ENCODE data around the gene VAMP2. TPM values are rescaled to one million over a fixed set of nuclear protein-coding genes. Genes with fewer than 3 reads are reported as not detected.

Gene VAMP2
- total and polyA plus RNA-seq, 10 of the 15 experiments (the other 5 are each of a cell fraction or from before 2014, with no cell fraction given): 3.0 to 35.2 (median 25.0) TPM

DNA sequence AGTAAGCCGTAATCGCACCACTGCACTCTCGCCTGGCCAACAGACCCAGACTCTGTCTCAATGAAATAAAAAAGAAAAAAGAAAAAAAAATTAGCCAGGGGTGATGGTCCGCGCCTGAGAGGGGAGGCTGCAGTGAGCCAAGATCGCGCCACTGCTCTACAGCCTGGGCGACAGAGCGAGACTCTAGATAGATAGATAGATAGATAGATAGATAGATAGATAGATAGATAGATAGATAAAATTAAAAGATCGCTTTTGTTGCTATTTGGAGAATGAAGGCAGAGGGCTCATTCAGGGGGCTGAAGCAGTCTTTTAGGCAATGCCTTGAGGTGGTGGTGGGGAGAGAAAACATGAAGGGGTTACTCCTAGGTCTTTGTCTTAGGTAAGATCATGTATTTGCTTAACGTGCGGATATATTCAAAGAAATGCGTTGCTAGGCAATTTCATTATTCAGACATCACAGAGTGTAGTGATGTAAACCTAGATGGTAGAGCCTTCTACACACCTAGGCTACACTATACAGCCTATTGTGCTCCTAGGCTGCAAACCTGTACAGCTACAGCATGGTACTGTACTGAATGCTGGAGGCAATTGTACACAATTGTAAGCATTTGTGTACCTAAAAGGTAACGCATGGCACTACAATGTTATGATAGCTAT, 34.5 kb downstream of the VAMP2 start:
- Histone ChIP-seq H3K4me3 (no peak overlapping the region), H3K27ac (ENCODE audit: control insufficient read depth, insufficient read depth) (no peak overlapping the region), H3K4me1 (ENCODE audit: control insufficient read depth, insufficient read depth, low read length) (peaks cover 24% of the 10 kb centered on the region), H3K27me3 (replicated peaks in 1 of 2; ENCODE audit: control insufficient read depth in 2 of 2, insufficient read depth in 2 of 2, low read length in 1 of 2) (peaks cover 2 to 5% of the 10 kb centered on the region in 2 experiments), H3K9ac (ENCODE audit: control insufficient read depth, insufficient read depth, low read length) (no peak overlapping the region), H4K20me1 (ENCODE audit: control insufficient read depth, insufficient read depth) (no peaks in the 10 kb centered on the region), H2AFZ (ENCODE audit: control insufficient read depth, low read depth, low read length) (no peak overlapping the region), H3K9me3 (replicated peaks; ENCODE audit: control insufficient read depth, insufficient read depth, low read length) (no peaks in the 10 kb centered on the region), H3K36me3 (ENCODE audit: control insufficient read depth in 2 of 2, insufficient read depth in 2 of 2, low read length in 1 of 2) (no peaks in the 10 kb centered on the region), H3K4me2 (ENCODE audit: control insufficient read depth, insufficient read depth) (no peak overlapping the region), H3K79me2 (ENCODE audit: control insufficient read depth, insufficient read depth, low read length) (no peaks in the 10 kb centered on the region)
- no peak for DNase-seq (ENCODE audit: low read depth, low spot score)
- no TSS peak for BruUV-seq (replicated peaks)
- RAD21 ChIA-PET (ENCODE audit: unreplicated experiment): no interaction called here
- no peak for FAIRE-seq
- SMC1A ChIA-PET (ENCODE audit: uncharacterized antibody, unreplicated experiment): interaction anchor here (2.5 kb wide), 1 partner anchor 10 kb away, joined by 26 read pairs; no protein-coding TSS in a partner anchor
- in situ Hi-C loops (cut with MboI) (loop anchor here (5.0 kb wide), 1 partner anchor 94 kb away; no protein-coding TSS in a partner anchor), intact Hi-C loops (cut with micrococcal nuclease; ENCODE audit: unreplicated experiment) (no loop called here)
- ATAC-seq: no peak
- CTCF ChIA-PET: interaction anchor here (1.1 to 1.5 kb wide), 2 partner anchors 10 to 68 kb away, joined by 3 to 6 read pairs; no protein-coding TSS in a partner anchor
- 91% methylated on average over 14 of the region's 14 CpGs for WGBS (ENCODE audit: insufficient coverage, insufficient replicate concordance, low lambda C conversion rate, missing lambda C conversion rate)
- POLR2A ChIA-PET: interaction anchor here (0.6 to 2.4 kb wide), 2 partner anchors 29 to 291 kb away, joined by 3 to 14 read pairs; no protein-coding TSS in a partner anchor
- no peak for TF ChIP-seq YY1 (IDR thresholded peaks at IDR 0.05; ENCODE audit: low read depth, low read length)
- no peak for TF ChIP-seq ASH2L (IDR thresholded peaks at IDR 0.05; ENCODE audit: borderline replicate concordance, low read depth)
- TF ChIP-seq SMC3 (IDR thresholded peaks at IDR 0.05; ENCODE audit: borderline replicate concordance, low read length): no peak
- TF ChIP-seq POU2F2 (IDR thresholded peaks at IDR 0.05; ENCODE audit: borderline replicate concordance, low read depth, low read length): no peak
- no peak for TF ChIP-seq BHLHE40 (IDR thresholded peaks at IDR 0.05; ENCODE audit: borderline replicate concordance in 1 of 2, low read depth in 2 of 2, low read length in 1 of 2)
- TF ChIP-seq, protein P1, sequence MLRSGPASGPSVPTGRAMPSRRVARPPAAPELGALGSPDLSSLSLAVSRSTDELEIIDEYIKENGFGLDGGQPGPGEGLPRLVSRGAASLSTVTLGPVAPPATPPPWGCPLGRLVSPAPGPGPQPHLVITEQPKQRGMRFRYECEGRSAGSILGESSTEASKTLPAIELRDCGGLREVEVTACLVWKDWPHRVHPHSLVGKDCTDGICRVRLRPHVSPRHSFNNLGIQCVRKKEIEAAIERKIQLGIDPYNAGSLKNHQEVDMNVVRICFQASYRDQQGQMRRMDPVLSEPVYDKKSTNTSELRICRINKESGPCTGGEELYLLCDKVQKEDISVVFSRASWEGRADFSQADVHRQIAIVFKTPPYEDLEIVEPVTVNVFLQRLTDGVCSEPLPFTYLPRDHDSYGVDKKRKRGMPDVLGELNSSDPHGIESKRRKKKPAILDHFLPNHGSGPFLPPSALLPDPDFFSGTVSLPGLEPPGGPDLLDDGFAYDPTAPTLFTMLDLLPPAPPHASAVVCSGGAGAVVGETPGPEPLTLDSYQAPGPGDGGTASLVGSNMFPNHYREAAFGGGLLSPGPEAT (IDR thresholded peaks at IDR 0.05; ENCODE audit: low read depth): no peak
- TF ChIP-seq, protein P2, sequence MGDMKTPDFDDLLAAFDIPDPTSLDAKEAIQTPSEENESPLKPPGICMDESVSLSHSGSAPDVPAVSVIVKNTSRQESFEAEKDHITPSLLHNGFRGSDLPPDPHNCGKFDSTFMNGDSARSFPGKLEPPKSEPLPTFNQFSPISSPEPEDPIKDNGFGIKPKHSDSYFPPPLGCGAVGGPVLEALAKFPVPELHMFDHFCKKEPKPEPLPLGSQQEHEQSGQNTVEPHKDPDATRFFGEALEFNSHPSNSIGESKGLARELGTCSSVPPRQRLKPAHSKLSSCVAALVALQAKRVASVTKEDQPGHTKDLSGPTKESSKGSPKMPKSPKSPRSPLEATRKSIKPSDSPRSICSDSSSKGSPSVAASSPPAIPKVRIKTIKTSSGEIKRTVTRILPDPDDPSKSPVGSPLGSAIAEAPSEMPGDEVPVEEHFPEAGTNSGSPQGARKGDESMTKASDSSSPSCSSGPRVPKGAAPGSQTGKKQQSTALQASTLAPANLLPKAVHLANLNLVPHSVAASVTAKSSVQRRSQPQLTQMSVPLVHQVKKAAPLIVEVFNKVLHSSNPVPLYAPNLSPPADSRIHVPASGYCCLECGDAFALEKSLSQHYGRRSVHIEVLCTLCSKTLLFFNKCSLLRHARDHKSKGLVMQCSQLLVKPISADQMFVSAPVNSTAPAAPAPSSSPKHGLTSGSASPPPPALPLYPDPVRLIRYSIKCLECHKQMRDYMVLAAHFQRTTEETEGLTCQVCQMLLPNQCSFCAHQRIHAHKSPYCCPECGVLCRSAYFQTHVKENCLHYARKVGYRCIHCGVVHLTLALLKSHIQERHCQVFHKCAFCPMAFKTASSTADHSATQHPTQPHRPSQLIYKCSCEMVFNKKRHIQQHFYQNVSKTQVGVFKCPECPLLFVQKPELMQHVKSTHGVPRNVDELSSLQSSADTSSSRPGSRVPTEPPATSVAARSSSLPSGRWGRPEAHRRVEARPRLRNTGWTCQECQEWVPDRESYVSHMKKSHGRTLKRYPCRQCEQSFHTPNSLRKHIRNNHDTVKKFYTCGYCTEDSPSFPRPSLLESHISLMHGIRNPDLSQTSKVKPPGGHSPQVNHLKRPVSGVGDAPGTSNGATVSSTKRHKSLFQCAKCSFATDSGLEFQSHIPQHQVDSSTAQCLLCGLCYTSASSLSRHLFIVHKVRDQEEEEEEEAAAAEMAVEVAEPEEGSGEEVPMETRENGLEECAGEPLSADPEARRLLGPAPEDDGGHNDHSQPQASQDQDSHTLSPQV (IDR thresholded peaks at IDR 0.05): no peak
- no peak for TF ChIP-seq NFXL1 (IDR thresholded peaks at IDR 0.05; ENCODE audit: borderline replicate concordance)
- TF ChIP-seq STAT3 (IDR thresholded peaks at IDR 0.05; ENCODE audit: low read depth, low read length): no peak
- TF ChIP-seq, protein P3, sequence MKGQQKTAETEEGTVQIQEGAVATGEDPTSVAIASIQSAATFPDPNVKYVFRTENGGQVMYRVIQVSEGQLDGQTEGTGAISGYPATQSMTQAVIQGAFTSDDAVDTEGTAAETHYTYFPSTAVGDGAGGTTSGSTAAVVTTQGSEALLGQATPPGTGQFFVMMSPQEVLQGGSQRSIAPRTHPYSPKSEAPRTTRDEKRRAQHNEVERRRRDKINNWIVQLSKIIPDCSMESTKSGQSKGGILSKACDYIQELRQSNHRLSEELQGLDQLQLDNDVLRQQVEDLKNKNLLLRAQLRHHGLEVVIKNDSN (IDR thresholded peaks at IDR 0.05; ENCODE audit: borderline replicate concordance, extremely low read length, insufficient read depth, low read depth, low read length): no peak
- TF ChIP-seq ZNF274 (IDR thresholded peaks at IDR 0.05; ENCODE audit: insufficient read depth, insufficient read length): no peak
- TF ChIP-seq EED (IDR thresholded peaks at IDR 0.05; ENCODE audit: low read depth): no peak
- TF ChIP-seq RAD51 (IDR thresholded peaks at IDR 0.05): no peak
- TF ChIP-seq ZSCAN29 (IDR thresholded peaks at IDR 0.05): no peak
- no peak for TF ChIP-seq TAF1 (IDR thresholded peaks at IDR 0.05; ENCODE audit: borderline replicate concordance, low read depth, low read length)
- TF ChIP-seq BACH1 (IDR thresholded peaks at IDR 0.05; ENCODE audit: borderline replicate concordance): no peak

Measured in GM12878 (cell line).